Measurements from ENCODE around the gene PFDN1. TPM values are rescaled to one million over a fixed set of nuclear protein-coding genes. Genes with fewer than 3 reads are reported as not detected.

PFDN1 gene
- total RNA-seq, 1 experiment from 2014 or later, result 54.4 TPM

DNA sequence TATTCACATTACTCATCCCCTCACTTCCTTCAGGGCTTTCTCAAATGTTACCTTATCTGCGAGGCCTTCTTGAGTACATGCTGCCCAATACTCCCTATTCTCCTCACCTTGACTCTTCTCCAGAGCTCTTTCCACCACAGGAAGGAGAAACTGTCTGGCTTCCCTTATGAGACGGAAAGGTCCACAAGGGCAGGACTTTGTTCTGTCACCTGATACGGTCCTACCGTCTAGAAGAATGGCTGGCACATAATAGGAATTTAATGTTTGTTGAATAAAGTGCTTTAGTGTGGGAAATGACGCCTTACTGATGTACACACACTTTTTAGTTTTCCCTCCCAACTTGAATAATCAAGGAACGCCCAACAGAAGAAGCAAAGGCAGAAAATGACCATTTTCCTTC is 52.5 kb downstream of the PFDN1 start:
- no peak for ATAC-seq
- intact Hi-C loops (cut with micrococcal nuclease; ENCODE audit: unreplicated experiment) (no loop called here), in situ Hi-C loops (cut with HindIII; ENCODE audit: low pct_unique_long_range_greater_than_20kb, low sequenced_read_pairs) (no loop called here)
- ChIA-PET POLR2A (interaction anchor here (0.7 kb wide), 1 partner anchor 74 kb away, joined by 3 read pairs; no protein-coding TSS in a partner anchor), CTCF (no interaction called here)
- no peaks in the 10 kb centered on the region for H3K36me3 ChIP-seq (ENCODE audit: control insufficient read depth, insufficient read depth, low read length)
- TF ChIP-seq, protein P1, sequence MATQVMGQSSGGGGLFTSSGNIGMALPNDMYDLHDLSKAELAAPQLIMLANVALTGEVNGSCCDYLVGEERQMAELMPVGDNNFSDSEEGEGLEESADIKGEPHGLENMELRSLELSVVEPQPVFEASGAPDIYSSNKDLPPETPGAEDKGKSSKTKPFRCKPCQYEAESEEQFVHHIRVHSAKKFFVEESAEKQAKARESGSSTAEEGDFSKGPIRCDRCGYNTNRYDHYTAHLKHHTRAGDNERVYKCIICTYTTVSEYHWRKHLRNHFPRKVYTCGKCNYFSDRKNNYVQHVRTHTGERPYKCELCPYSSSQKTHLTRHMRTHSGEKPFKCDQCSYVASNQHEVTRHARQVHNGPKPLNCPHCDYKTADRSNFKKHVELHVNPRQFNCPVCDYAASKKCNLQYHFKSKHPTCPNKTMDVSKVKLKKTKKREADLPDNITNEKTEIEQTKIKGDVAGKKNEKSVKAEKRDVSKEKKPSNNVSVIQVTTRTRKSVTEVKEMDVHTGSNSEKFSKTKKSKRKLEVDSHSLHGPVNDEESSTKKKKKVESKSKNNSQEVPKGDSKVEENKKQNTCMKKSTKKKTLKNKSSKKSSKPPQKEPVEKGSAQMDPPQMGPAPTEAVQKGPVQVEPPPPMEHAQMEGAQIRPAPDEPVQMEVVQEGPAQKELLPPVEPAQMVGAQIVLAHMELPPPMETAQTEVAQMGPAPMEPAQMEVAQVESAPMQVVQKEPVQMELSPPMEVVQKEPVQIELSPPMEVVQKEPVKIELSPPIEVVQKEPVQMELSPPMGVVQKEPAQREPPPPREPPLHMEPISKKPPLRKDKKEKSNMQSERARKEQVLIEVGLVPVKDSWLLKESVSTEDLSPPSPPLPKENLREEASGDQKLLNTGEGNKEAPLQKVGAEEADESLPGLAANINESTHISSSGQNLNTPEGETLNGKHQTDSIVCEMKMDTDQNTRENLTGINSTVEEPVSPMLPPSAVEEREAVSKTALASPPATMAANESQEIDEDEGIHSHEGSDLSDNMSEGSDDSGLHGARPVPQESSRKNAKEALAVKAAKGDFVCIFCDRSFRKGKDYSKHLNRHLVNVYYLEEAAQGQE (IDR thresholded peaks at IDR 0.05; ENCODE audit: insufficient read depth in 1 of 2, low read depth in 2 of 2, low read length in 1 of 2), result no peak
- no peak for TF ChIP-seq TCF7L2 (IDR thresholded peaks at IDR 0.05; ENCODE audit: low read depth, low read length)
- TF ChIP-seq POLR2AphosphoS5 (IDR thresholded peaks at IDR 0.05; ENCODE audit: low read depth, low read length), result no peak
- no peak for TF ChIP-seq SIN3A (IDR thresholded peaks at IDR 0.05; ENCODE audit: borderline replicate concordance, insufficient read depth, low read depth, low read length)
- no peak for TF ChIP-seq CTCF (IDR thresholded peaks at IDR 0.05)
- BruUV-seq (replicated peaks), result no TSS peak
- no peak for DNase-seq (ENCODE audit: low read depth, low spot score)
- H3K27me3 ChIP-seq (ENCODE audit: control insufficient read depth, insufficient read depth, low read length), result no peaks in the 10 kb centered on the region
- no peak overlapping the region for H3K4me3 ChIP-seq (ENCODE audit: low read depth in 2 of 2, low read length in 2 of 2)
- H3K27ac ChIP-seq (ENCODE audit: low read length), result no peak overlapping the region
- peaks cover 23% of the 10 kb centered on the region for H3K4me1 ChIP-seq (ENCODE audit: control insufficient read depth, insufficient read depth, low read length)
- H3K9me3 ChIP-seq (ENCODE audit: control insufficient read depth, insufficient read depth, low read depth, low read length), result no peaks in the 10 kb centered on the region

DNA sequence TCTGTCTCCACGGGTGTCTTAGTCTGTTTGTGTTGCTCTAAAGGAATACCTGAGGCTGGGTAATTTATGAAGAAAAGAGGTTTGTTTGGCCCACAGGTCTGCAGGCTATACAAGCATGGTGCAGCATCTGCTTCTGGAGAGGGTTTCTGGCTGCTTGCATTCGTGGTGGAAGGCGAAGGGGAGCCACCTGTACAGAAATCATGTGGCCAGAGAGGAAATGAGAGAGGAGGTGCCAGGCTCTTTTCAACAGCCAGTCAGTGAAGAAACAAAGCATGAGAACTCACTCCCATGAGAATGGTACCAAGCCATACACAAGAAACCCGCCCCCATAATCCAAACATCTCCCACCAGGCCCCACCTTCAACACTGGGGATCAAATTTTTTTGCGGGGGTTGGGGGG is 53.4 kb downstream of the PFDN1 start:
- POLR2A ChIA-PET, result no interaction called here
- in situ Hi-C loops (cut with HindIII; ENCODE audit: low pct_unique_long_range_greater_than_20kb, low sequenced_read_pairs) (no loop called here), intact Hi-C loops (cut with micrococcal nuclease; ENCODE audit: unreplicated experiment) (no loop called here)
- Histone ChIP-seq H3K4me3 (ENCODE audit: low read depth in 2 of 2, low read length in 2 of 2) (no peak overlapping the region), H3K36me3 (ENCODE audit: control insufficient read depth, insufficient read depth, low read length) (no peaks in the 10 kb centered on the region), H3K4me1 (ENCODE audit: control insufficient read depth, insufficient read depth, low read length) (peaks cover 26% of the 10 kb centered on the region), H3K27me3 (ENCODE audit: control insufficient read depth, insufficient read depth, low read length) (no peaks in the 10 kb centered on the region), H3K27ac (ENCODE audit: low read length) (no peak overlapping the region), H3K9me3 (ENCODE audit: control insufficient read depth, insufficient read depth, low read depth, low read length) (no peaks in the 10 kb centered on the region)
- TF ChIP-seq POLR2AphosphoS5 (IDR thresholded peaks at IDR 0.05; ENCODE audit: low read depth, low read length), result no peak
- TF ChIP-seq, protein P1 (IDR thresholded peaks at IDR 0.05; ENCODE audit: insufficient read depth in 1 of 2, low read depth in 2 of 2, low read length in 1 of 2), result no peak
- TF ChIP-seq CTCF (IDR thresholded peaks at IDR 0.05), result no peak
- no peak for TF ChIP-seq SIN3A (IDR thresholded peaks at IDR 0.05; ENCODE audit: borderline replicate concordance, insufficient read depth, low read depth, low read length)
- no peak for TF ChIP-seq TCF7L2 (IDR thresholded peaks at IDR 0.05; ENCODE audit: low read depth, low read length)
- BruUV-seq (replicated peaks), result no TSS peak
- DNase-seq (ENCODE audit: low read depth, low spot score) (no peak), ATAC-seq (no peak)
- CTCF ChIA-PET, result interaction anchor here (1.4 kb wide), 1 partner anchor 10 kb away, joined by 4 read pairs; no protein-coding TSS in a partner anchor
